Measurements from ENCODE around the gene MRPL49.
A peak's percentile ranks its signal among the peaks of the same experiment; 100 is the strongest.

MRPL49 gene

GRCh38 chr11:65132238-65132987 is 10.3 kb downstream of the MRPL49 start:
- H3K4me1 ChIP-seq (ENCODE audit: control insufficient read depth, insufficient read depth, low read length), result peaks cover 16% of the 10 kb centered on the region
- no peak overlapping the region for H3K9ac ChIP-seq (ENCODE audit: low read depth, low read length)
- H3K27me3 ChIP-seq (ENCODE audit: control insufficient read depth, insufficient read depth, low read length), result no peaks in the 10 kb centered on the region
- peaks cover 55% of the 10 kb centered on the region for H3K36me3 ChIP-seq (ENCODE audit: insufficient read depth, low read length)
- H3K4me3 ChIP-seq (ENCODE audit: low read length), result peak overlapping the region; percentile 96
- H3K9me3 ChIP-seq (replicated peaks; ENCODE audit: low read length), result no peaks in the 10 kb centered on the region
- peak overlapping the region; percentile 91 for H3K4me2 ChIP-seq (ENCODE audit: low read length)

DNA sequence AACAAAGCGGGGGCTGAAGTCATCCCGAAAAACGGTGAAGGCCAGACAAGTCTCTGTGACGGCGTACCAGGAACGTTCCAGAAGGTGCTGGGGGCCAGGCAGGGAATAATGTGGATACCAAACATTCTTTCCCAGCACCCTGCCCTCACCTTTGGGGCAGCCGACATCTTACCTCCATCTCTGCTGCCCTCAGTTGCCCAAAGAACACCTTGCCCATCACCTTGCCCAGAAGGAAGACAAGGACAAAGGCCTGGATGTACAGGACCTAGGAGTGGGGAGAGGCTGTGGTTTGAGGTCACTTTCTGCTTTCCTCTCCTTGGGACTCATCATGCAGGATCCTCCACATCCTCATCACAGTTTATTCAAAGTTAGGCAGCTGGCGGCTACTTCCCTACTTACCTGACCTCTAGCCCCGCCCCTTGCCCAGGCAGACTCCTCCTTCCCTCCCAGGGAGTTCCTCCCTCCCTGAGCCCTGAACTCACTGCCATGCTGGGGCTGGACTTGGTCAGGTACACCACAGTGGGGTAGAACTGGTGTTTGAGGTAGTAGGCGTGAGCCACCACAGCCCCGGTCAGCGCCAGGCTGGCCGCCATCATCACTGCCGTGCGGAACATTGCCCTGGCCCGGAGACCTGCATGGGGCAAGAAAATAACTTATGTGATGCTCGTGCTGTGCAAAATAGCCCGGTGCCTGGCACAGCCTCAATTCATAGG is 11.0 kb downstream of the MRPL49 start:
- H3K4me3 ChIP-seq (ENCODE audit: low read length), result peak overlapping the region; percentile 96
- H3K9ac ChIP-seq (ENCODE audit: low read depth, low read length), result peak overlapping the region; percentile 98
- peaks cover 16% of the 10 kb centered on the region for H3K4me1 ChIP-seq (ENCODE audit: control insufficient read depth, insufficient read depth, low read length)
- H3K27me3 ChIP-seq (ENCODE audit: control insufficient read depth, insufficient read depth, low read length), result no peaks in the 10 kb centered on the region
- no peaks in the 10 kb centered on the region for H3K9me3 ChIP-seq (replicated peaks; ENCODE audit: low read length)
- H3K36me3 ChIP-seq (ENCODE audit: insufficient read depth, low read length), result peaks cover 49% of the 10 kb centered on the region
- peak overlapping the region; percentile 91 for H3K4me2 ChIP-seq (ENCODE audit: low read length)

- Histone ChIP-seq H3K9ac (ENCODE audit: low read depth, low read length) (peak overlapping the region; percentile 98), H3K4me3 (ENCODE audit: low read length) (peak overlapping the region; percentile 96), H3K9me3 (replicated peaks; ENCODE audit: low read length) (no peaks in the 10 kb centered on the region), H3K4me1 (ENCODE audit: control insufficient read depth, insufficient read depth, low read length) (peaks cover 16% of the 10 kb centered on the region), H3K36me3 (ENCODE audit: insufficient read depth, low read length) (peaks cover 44% of the 10 kb centered on the region), H3K27me3 (ENCODE audit: control insufficient read depth, insufficient read depth, low read length) (no peaks in the 10 kb centered on the region), H3K4me2 (ENCODE audit: low read length) (peak overlapping the region; percentile 91)
These were observed 11.6 kb downstream of the MRPL49 start for GRCh38 chr11:65133724-65134123.

DNA sequence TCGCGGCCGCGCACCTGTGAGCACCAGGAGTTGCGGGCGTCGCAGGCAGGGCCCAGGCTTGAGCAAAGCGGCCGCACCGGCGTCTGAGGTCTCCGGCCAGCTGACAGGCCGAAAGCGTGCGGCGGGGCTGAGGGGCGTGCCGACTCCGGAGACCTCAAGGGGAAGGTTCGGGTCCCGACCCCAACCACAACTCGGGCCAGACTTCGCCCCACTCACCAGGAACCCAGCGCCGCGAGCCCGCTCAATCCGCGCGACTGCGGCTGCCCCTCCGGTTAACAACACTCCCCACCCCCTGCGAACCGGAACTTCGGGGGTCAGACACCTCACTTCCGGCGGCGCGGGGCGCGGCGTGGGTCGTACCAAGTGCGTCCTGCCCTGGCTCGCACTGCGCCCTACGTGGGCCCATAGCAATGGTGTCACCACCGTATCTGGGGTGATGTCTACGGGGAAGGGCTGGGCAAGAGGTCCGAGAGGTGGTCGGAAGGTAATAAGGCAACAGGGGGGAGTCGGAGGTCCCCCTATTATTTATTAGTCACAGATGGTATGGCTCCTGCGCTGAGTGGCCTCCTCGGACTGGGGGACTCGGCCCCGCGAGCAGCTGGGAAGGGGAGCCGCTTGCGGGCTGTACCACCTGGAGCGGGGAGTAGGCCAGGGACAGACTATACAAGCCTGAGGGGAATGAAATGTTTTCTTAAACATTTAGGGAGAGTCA is 12.3 kb downstream of the MRPL49 start, which contains the start of gene SYVN1:
Gene SYVN1 (minus strand): TSS at position 280 of the 712 bp plus-strand sequence. CDS start 918 bp downstream, outside the sequence.
- H3K4me2 ChIP-seq (ENCODE audit: low read length), result peak within 1 kb of the TSS; percentile 91
- no peaks in the 10 kb centered on the region for H3K9me3 ChIP-seq (replicated peaks; ENCODE audit: low read length)
- H3K27me3 ChIP-seq (ENCODE audit: control insufficient read depth, insufficient read depth, low read length), result no peaks in the 10 kb centered on the region
- peak within 1 kb of the TSS; percentile 96 for H3K4me3 ChIP-seq (ENCODE audit: low read length)
- peak within 1 kb of the TSS; percentile 98 for H3K9ac ChIP-seq (ENCODE audit: low read depth, low read length)
- peaks cover 16% of the 10 kb centered on the region for H3K4me1 ChIP-seq (ENCODE audit: control insufficient read depth, insufficient read depth, low read length)
- H3K36me3 ChIP-seq (ENCODE audit: insufficient read depth, low read length), result peaks cover 37% of the 10 kb centered on the region

DNA sequence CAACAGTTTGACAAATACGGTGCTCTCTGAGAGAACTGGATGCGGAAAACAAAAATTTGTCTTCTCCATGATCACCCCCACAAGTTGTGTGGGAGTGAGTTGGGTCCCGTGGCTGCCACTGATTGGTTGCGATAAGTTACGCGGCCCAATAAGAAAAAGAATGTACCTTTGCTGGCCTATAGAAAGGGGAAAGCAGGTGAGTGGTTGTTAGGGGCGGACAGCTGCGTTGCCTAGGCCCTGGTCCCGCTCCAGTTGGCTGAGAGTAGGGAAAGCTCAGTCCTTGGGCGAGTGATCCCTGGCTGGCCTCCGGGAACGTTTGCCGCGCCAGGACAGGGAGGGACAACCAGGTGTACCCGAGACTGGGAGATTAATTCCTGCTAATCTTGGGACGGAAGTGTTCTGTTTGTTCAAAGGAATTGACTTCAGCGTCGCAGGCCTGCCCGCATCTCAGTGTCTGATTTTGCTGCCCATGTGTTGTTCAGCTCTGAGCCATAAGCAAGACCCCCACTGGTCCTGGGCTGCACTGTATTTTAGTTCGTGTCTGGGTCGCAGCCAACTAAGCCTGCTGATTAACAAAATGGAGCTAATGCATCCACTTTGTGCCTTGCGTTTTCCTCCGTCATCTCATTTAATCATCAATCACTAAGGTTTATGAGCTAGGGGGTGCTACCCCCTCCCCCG is 13.0 kb downstream of the MRPL49 start:
- Histone ChIP-seq H3K36me3 (ENCODE audit: insufficient read depth, low read length) (peaks cover 30% of the 10 kb centered on the region), H3K4me3 (ENCODE audit: low read length) (peak overlapping the region; percentile 96), H3K4me2 (ENCODE audit: low read length) (peak overlapping the region; percentile 91), H3K4me1 (ENCODE audit: control insufficient read depth, insufficient read depth, low read length) (peaks cover 16% of the 10 kb centered on the region), H3K27me3 (ENCODE audit: control insufficient read depth, insufficient read depth, low read length) (peaks cover 1% of the 10 kb centered on the region), H3K9me3 (replicated peaks; ENCODE audit: low read length) (no peaks in the 10 kb centered on the region), H3K9ac (ENCODE audit: low read depth, low read length) (peak overlapping the region; percentile 98)

DNA sequence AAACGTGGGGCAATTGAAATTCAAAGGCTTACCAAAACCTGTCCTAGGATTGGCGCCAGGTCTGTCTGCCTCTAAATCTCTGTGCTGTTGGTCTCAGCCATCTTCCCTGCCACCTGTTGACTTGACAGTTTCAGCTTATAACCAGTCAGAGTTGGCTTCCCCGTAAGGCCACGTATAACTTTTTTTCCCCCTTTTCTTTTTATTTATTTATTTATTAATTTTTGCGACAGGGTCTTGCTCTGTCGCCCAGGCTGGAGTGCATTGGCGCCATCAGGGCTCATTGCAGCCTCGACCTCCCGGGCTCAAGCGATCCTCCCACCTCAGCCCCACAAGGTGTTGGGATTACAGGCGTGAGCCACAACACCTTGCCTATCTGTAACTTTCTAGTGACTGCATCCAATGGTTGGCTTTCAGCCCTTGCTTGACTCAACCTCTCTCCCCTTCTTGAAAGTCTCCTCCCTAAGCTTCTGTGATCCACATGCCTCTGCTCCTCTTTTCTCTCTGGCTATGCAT is 13.6 kb downstream of the MRPL49 start:
- Histone ChIP-seq H3K9ac (ENCODE audit: low read depth, low read length) (peak overlapping the region; percentile 98), H3K9me3 (replicated peaks; ENCODE audit: low read length) (no peaks in the 10 kb centered on the region), H3K4me2 (ENCODE audit: low read length) (peak overlapping the region; percentile 91), H3K36me3 (ENCODE audit: insufficient read depth, low read length) (peaks cover 26% of the 10 kb centered on the region), H3K4me3 (ENCODE audit: low read length) (peak overlapping the region; percentile 96), H3K27me3 (ENCODE audit: control insufficient read depth, insufficient read depth, low read length) (peaks cover 7% of the 10 kb centered on the region), H3K4me1 (ENCODE audit: control insufficient read depth, insufficient read depth, low read length) (peaks cover 16% of the 10 kb centered on the region)

GRCh38 chr11:65136515-65137096 is 14.5 kb downstream of the MRPL49 start:
- peaks cover 16% of the 10 kb centered on the region for H3K27me3 ChIP-seq (ENCODE audit: control insufficient read depth, insufficient read depth, low read length)
- H3K4me3 ChIP-seq (ENCODE audit: low read length), result no peak overlapping the region
- peaks cover 17% of the 10 kb centered on the region for H3K36me3 ChIP-seq (ENCODE audit: insufficient read depth, low read length)
- H3K4me1 ChIP-seq (ENCODE audit: control insufficient read depth, insufficient read depth, low read length), result peaks cover 16% of the 10 kb centered on the region
- H3K9ac ChIP-seq (ENCODE audit: low read depth, low read length), result no peak overlapping the region
- no peak overlapping the region for H3K4me2 ChIP-seq (ENCODE audit: low read length)
- H3K9me3 ChIP-seq (replicated peaks; ENCODE audit: low read length), result no peaks in the 10 kb centered on the region

- H3K9ac ChIP-seq (ENCODE audit: low read depth, low read length), result no peak overlapping the region
- H3K9me3 ChIP-seq (replicated peaks; ENCODE audit: low read length), result no peaks in the 10 kb centered on the region
- no peak overlapping the region for H3K4me3 ChIP-seq (ENCODE audit: low read length)
- H3K27me3 ChIP-seq (ENCODE audit: control insufficient read depth, insufficient read depth, low read length), result peaks cover 30% of the 10 kb centered on the region
- H3K36me3 ChIP-seq (ENCODE audit: insufficient read depth, low read length), result no peaks in the 10 kb centered on the region
- no peak overlapping the region for H3K4me2 ChIP-seq (ENCODE audit: low read length)
- no peaks in the 10 kb centered on the region for H3K4me1 ChIP-seq (ENCODE audit: control insufficient read depth, insufficient read depth, low read length)
These were observed 19.9 kb downstream of the MRPL49 start for GRCh38 chr11:65141896-65142494.

DNA sequence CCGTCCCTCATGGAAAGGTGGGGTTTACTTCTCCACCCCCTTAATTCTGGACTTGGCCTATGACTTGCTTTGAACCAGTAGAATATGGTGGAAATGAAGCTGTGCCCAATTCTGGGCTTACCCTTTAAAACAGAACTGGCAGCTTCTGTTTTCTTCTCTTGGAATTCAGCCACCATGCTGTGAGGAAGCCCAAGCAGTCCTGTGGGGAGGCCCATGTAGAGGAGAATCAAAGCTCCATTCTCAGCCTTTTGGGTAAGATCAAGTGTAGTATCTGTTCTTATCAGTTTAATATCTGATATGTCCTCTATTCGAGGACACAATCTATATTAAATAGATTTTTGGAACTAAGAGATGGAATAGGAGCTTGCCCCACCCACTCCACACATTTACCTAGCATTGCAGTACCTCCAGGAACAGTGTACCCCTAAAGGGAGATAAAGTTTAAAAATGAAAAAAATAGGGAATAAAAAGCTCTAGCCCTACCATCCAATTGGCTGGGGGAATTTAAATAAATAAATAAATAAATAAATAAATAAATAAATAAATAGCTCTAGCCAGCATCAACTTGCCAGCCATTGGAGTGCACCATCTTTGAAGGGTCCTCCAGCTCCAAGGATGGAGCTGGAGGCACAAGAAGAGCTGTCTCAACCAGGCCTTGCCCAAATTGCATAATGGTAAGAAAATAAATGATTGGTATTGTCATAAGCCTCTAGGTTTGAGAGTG is 25.4 kb downstream of the MRPL49 start:
- Histone ChIP-seq H3K4me1 (ENCODE audit: control insufficient read depth, insufficient read depth, low read length) (peaks cover 17% of the 10 kb centered on the region), H3K4me2 (ENCODE audit: low read length) (no peak overlapping the region), H3K9ac (ENCODE audit: low read depth, low read length) (no peak overlapping the region), H3K4me3 (ENCODE audit: low read length) (no peak overlapping the region), H3K27me3 (ENCODE audit: control insufficient read depth, insufficient read depth, low read length) (peaks cover 16% of the 10 kb centered on the region), H3K36me3 (ENCODE audit: insufficient read depth, low read length) (no peaks in the 10 kb centered on the region), H3K9me3 (replicated peaks; ENCODE audit: low read length) (no peaks in the 10 kb centered on the region)

DNA sequence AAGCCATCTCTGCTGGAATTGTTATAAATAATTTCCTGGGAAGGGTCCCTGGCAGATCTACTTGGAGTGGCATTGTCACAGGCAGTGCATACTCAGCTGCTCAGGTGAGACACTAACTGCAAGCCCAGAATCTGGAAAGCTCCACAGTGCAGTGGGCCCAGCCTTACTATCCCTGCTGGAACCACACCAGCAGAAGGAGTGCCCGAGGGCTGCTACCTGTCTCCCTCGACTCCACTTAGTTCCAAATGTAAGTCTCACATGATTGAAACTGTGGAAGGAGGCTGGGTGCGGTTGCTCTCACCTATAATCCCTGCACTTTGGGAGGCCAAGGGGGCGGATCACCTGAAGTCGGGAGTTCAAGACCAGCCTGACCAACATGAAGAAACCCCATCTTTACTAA is 26.5 kb downstream of the MRPL49 start:
- peaks cover 20% of the 10 kb centered on the region for H3K27me3 ChIP-seq (ENCODE audit: control insufficient read depth, insufficient read depth, low read length)

More for the DNA sequence above, 26.5 kb downstream of the MRPL49 start:
- H3K4me1 ChIP-seq (ENCODE audit: control insufficient read depth, insufficient read depth, low read length), result peaks cover 17% of the 10 kb centered on the region
- H3K9me3 ChIP-seq (replicated peaks; ENCODE audit: low read length), result no peaks in the 10 kb centered on the region
- no peak overlapping the region for H3K4me3 ChIP-seq (ENCODE audit: low read length)
- no peak overlapping the region for H3K4me2 ChIP-seq (ENCODE audit: low read length)
- no peak overlapping the region for H3K9ac ChIP-seq (ENCODE audit: low read depth, low read length)
- H3K36me3 ChIP-seq (ENCODE audit: insufficient read depth, low read length), result no peaks in the 10 kb centered on the region

Measured in skeletal muscle satellite cell (primary cell).